NB4 (cell line): ENCODE measurements around the gene PSAT1.

Source experiments
- MYC ChIP-seq: IDR thresholded peaks from 2 replicates; pipeline ENCODE4 v1.6.1; 2011; ENCODE audit warnings: low read depth, low read length
- POLR2A ChIP-seq: IDR thresholded peaks from 2 replicates; pipeline ENCODE4 v1.6.1; 2011; ENCODE audit warnings: mild to moderate bottlenecking; ENCODE audit not compliant: insufficient read length; ENCODE audit errors: extremely low read depth
- TF ChIP-seq, protein P1 (sequence below): IDR thresholded peaks from one replicate; pipeline ENCODE4 v1.5.1; 2012; ENCODE audit warnings: low read depth, low read length

DNA sequence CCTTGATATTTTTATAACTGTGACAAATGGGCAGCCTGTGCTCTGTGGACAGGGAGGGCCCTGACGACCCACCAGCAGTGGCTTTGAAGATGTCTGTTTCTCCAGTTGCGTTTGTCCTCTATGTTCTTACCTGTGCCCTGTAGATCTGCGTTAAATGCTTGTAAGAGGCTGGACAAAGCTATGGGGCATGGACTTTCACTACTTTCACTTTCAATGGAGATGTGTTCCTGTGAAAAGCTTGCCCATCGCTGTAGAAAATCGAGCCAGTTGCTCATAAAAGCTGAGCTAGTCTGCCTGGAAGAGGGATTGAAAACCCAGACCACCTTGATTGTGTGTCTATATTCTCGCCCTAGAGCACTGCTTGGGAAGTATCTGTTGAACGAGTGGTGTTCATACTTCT lies 74.1 kb downstream of the PSAT1 start:
- TF ChIP-seq, protein P1, sequence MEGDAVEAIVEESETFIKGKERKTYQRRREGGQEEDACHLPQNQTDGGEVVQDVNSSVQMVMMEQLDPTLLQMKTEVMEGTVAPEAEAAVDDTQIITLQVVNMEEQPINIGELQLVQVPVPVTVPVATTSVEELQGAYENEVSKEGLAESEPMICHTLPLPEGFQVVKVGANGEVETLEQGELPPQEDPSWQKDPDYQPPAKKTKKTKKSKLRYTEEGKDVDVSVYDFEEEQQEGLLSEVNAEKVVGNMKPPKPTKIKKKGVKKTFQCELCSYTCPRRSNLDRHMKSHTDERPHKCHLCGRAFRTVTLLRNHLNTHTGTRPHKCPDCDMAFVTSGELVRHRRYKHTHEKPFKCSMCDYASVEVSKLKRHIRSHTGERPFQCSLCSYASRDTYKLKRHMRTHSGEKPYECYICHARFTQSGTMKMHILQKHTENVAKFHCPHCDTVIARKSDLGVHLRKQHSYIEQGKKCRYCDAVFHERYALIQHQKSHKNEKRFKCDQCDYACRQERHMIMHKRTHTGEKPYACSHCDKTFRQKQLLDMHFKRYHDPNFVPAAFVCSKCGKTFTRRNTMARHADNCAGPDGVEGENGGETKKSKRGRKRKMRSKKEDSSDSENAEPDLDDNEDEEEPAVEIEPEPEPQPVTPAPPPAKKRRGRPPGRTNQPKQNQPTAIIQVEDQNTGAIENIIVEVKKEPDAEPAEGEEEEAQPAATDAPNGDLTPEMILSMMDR, result no peak
- TF ChIP-seq POLR2A (no peak), MYC (no peak)
